Measurements from ENCODE around the gene NLRC5.
"Not testable (repeated sequence)": the region's sequence is repeated elsewhere in the genome, so short reads cannot be mapped to it uniquely, and the experiment has no call there.

Gene NLRC5

GRCh38 chr16:56969769-56970168, 19.6 kb upstream of the NLRC5 start:
- Mint-ChIP-seq H3K36me3 (ENCODE audit: low read depth) (no peaks in the 10 kb centered on the region), H3K9me3 (no peaks in the 10 kb centered on the region), H3K4me1 (ENCODE audit: low read depth) (peaks cover 56% of the 10 kb centered on the region), H3K27me3 (peaks cover 1% of the 10 kb centered on the region), H3K27ac (no peak overlapping the region), H3K4me3 (no peak overlapping the region)
- intact Hi-C loops (cut with micrococcal nuclease) = loop anchor here (10.0 kb wide), 1 partner anchor 195 kb away; no protein-coding TSS in a partner anchor

GRCh38 chr16:56970934-56971767, 18.2 kb upstream of the NLRC5 start:
- Mint-ChIP-seq H3K4me3 (no peak overlapping the region), H3K36me3 (ENCODE audit: low read depth) (no peaks in the 10 kb centered on the region), H3K9me3 (no peaks in the 10 kb centered on the region), H3K4me1 (ENCODE audit: low read depth) (peaks cover 56% of the 10 kb centered on the region), H3K27me3 (peaks cover 7% of the 10 kb centered on the region), H3K27ac (no peak overlapping the region)
- intact Hi-C loops (cut with micrococcal nuclease) = no loop called here

GRCh38 chr16:56971768-56972043, 17.7 kb upstream of the NLRC5 start:
- no peak overlapping the region for H3K4me3 Mint-ChIP-seq
- intact Hi-C loops (cut with micrococcal nuclease) = no loop called here
- no peaks in the 10 kb centered on the region for H3K36me3 Mint-ChIP-seq (ENCODE audit: low read depth)
- H3K27ac Mint-ChIP-seq = no peak overlapping the region
- H3K9me3 Mint-ChIP-seq = no peaks in the 10 kb centered on the region
- H3K27me3 Mint-ChIP-seq = peaks cover 12% of the 10 kb centered on the region
- H3K4me1 Mint-ChIP-seq (ENCODE audit: low read depth) = peaks cover 54% of the 10 kb centered on the region

GRCh38 chr16:56972403-56973293, 16.7 kb upstream of the NLRC5 start:
- H3K4me3 Mint-ChIP-seq = no peak overlapping the region
- no peaks in the 10 kb centered on the region for H3K36me3 Mint-ChIP-seq (ENCODE audit: low read depth)
- H3K27ac Mint-ChIP-seq = no peak overlapping the region
- no peaks in the 10 kb centered on the region for H3K9me3 Mint-ChIP-seq
- intact Hi-C loops (cut with micrococcal nuclease) = no loop called here
- peaks cover 12% of the 10 kb centered on the region for H3K27me3 Mint-ChIP-seq
- H3K4me1 Mint-ChIP-seq (ENCODE audit: low read depth) = peaks cover 55% of the 10 kb centered on the region

- no peak overlapping the region for H3K27ac Mint-ChIP-seq
- H3K27me3 Mint-ChIP-seq = peaks cover 12% of the 10 kb centered on the region
- no peaks in the 10 kb centered on the region for H3K36me3 Mint-ChIP-seq (ENCODE audit: low read depth)
- intact Hi-C loops (cut with micrococcal nuclease) = no loop called here
- peaks cover 56% of the 10 kb centered on the region for H3K4me1 Mint-ChIP-seq (ENCODE audit: low read depth)
- no peak overlapping the region for H3K4me3 Mint-ChIP-seq
- H3K9me3 Mint-ChIP-seq = no peaks in the 10 kb centered on the region
Observed at GRCh38 chr16:56973294-56973689, 16.1 kb upstream of the NLRC5 start.

- H3K4me1 Mint-ChIP-seq (ENCODE audit: low read depth) = peaks cover 51% of the 10 kb centered on the region
- intact Hi-C loops (cut with micrococcal nuclease); H3K27ac Mint-ChIP-seq; H3K9me3 Mint-ChIP-seq; H3K36me3 Mint-ChIP-seq (ENCODE audit: low read depth); H3K4me3 Mint-ChIP-seq: not testable (repeated sequence)
- peaks cover 12% of the 10 kb centered on the region for H3K27me3 Mint-ChIP-seq
Observed at GRCh38 chr16:56973899-56974298, 15.5 kb upstream of the NLRC5 start.

- Mint-ChIP-seq H3K9me3 (no peaks in the 10 kb centered on the region), H3K27ac (peak overlapping the region; percentile 23), H3K4me1 (ENCODE audit: low read depth) (peaks cover 53% of the 10 kb centered on the region), H3K36me3 (ENCODE audit: low read depth) (no peaks in the 10 kb centered on the region), H3K27me3 (peaks cover 12% of the 10 kb centered on the region), H3K4me3 (no peak overlapping the region)
- intact Hi-C loops (cut with micrococcal nuclease) = no loop called here
Observed at GRCh38 chr16:56974549-56975300, 14.6 kb upstream of the NLRC5 start.

GRCh38 chr16:56975714-56976113, 13.6 kb upstream of the NLRC5 start:
- peaks cover 59% of the 10 kb centered on the region for H3K4me1 Mint-ChIP-seq (ENCODE audit: low read depth)

GRCh38 chr16:56977216-56977615, 12.1 kb upstream of the NLRC5 start:
- Mint-ChIP-seq H3K27ac (no peak overlapping the region), H3K4me3 (no peak overlapping the region), H3K27me3 (peaks cover 14% of the 10 kb centered on the region), H3K36me3 (ENCODE audit: low read depth) (no peaks in the 10 kb centered on the region), H3K9me3 (no peaks in the 10 kb centered on the region), H3K4me1 (ENCODE audit: low read depth) (peaks cover 66% of the 10 kb centered on the region)
- intact Hi-C loops (cut with micrococcal nuclease) = no loop called here

More at GRCh38 chr16:56975714-56976113, 13.6 kb upstream of the NLRC5 start:
- intact Hi-C loops (cut with micrococcal nuclease) = no loop called here
- Mint-ChIP-seq H3K36me3 (ENCODE audit: low read depth) (no peaks in the 10 kb centered on the region), H3K27ac (peak overlapping the region; percentile 23), H3K4me3 (no peak overlapping the region), H3K9me3 (no peaks in the 10 kb centered on the region), H3K27me3 (peaks cover 12% of the 10 kb centered on the region)

GRCh38 chr16:56977823-56978430, 11.4 kb upstream of the NLRC5 start:
- no peaks in the 10 kb centered on the region for H3K9me3 Mint-ChIP-seq
- H3K36me3 Mint-ChIP-seq (ENCODE audit: low read depth) = no peaks in the 10 kb centered on the region
- no peak overlapping the region for H3K27ac Mint-ChIP-seq
- peaks cover 13% of the 10 kb centered on the region for H3K27me3 Mint-ChIP-seq
- H3K4me3 Mint-ChIP-seq = no peak overlapping the region
- peaks cover 65% of the 10 kb centered on the region for H3K4me1 Mint-ChIP-seq (ENCODE audit: low read depth)
- intact Hi-C loops (cut with micrococcal nuclease) = no loop called here

GRCh38 chr16:56980201-56980535, 9.2 kb upstream of the NLRC5 start:
- H3K9me3 Mint-ChIP-seq = no peaks in the 10 kb centered on the region
- H3K27ac Mint-ChIP-seq = no peak overlapping the region
- no peaks in the 10 kb centered on the region for H3K36me3 Mint-ChIP-seq (ENCODE audit: low read depth)
- peaks cover 13% of the 10 kb centered on the region for H3K27me3 Mint-ChIP-seq
- no peak overlapping the region for H3K4me3 Mint-ChIP-seq
- H3K4me1 Mint-ChIP-seq (ENCODE audit: low read depth) = peaks cover 55% of the 10 kb centered on the region
- intact Hi-C loops (cut with micrococcal nuclease) = no loop called here

- Mint-ChIP-seq H3K4me1 (ENCODE audit: low read depth) (peaks cover 55% of the 10 kb centered on the region), H3K27ac (no peak overlapping the region), H3K9me3 (no peaks in the 10 kb centered on the region), H3K36me3 (ENCODE audit: low read depth) (no peaks in the 10 kb centered on the region), H3K4me3 (no peak overlapping the region), H3K27me3 (peaks cover 7% of the 10 kb centered on the region)
- intact Hi-C loops (cut with micrococcal nuclease) = no loop called here
Observed at GRCh38 chr16:56980792-56981724, 8.3 kb upstream of the NLRC5 start.

- H3K27me3 Mint-ChIP-seq = peaks cover 2% of the 10 kb centered on the region
- intact Hi-C loops (cut with micrococcal nuclease) = no loop called here
- no peak overlapping the region for H3K4me3 Mint-ChIP-seq
- H3K27ac Mint-ChIP-seq = no peak overlapping the region
- H3K4me1 Mint-ChIP-seq (ENCODE audit: low read depth) = peaks cover 52% of the 10 kb centered on the region
- no peaks in the 10 kb centered on the region for H3K9me3 Mint-ChIP-seq
- no peaks in the 10 kb centered on the region for H3K36me3 Mint-ChIP-seq (ENCODE audit: low read depth)
Observed at GRCh38 chr16:56981729-56982271, 7.6 kb upstream of the NLRC5 start.
